ENCODE measurements around the gene RAD23A. TPM values are rescaled to one million over a fixed set of nuclear protein-coding genes. Genes with fewer than 3 reads are reported as not detected.

The RAD23A gene
- total and polyA plus RNA-seq, 2 of the 4 experiments (the other 2 are of a cell fraction) = 54.3 to 67.8 TPM

DNA sequence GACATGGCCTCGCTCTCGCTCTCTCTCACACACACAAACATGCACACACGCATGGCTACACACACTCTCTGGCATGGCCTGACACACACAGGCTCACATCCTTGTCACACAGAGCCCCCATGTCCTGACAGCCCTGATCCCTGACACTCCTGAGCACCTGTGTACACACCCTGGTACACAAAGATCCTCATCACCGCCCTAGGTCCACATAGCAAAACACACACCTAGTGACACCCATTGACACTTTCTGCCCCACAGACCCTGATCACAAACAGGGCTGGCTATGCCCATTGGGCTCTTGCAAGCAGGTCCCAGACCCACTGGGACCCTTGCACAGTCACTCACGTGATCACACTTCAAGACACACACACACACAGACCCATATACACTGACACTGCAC lies 45.6 kb downstream of the RAD23A start:
- Histone ChIP-seq H2BK15ac (ENCODE audit: low read depth, low read length) (no peak overlapping the region; the same call in 2 of the 3 replicates), H2BK20ac (ENCODE audit: low read depth, low read length) (no peak overlapping the region), H2AK9ac (replicated peaks; ENCODE audit: low read depth, low read length, poor library complexity) (peak overlapping the region; percentile 70), H3K9ac (ENCODE audit: low read depth, low read length) (no peak overlapping the region), H3K9me3 (ENCODE audit: control insufficient read depth, insufficient read depth, low read length) (no peaks in the 10 kb centered on the region), H3K14ac (replicated peaks; ENCODE audit: low read depth, low read length) (no peak overlapping the region), H3K27ac (ENCODE audit: insufficient read depth, low read length) (no peak overlapping the region), H3K18ac (ENCODE audit: low read depth, low read length) (no peak overlapping the region), H3K4ac (ENCODE audit: low read depth, low read length) (no peak overlapping the region), H4K91ac (ENCODE audit: insufficient read depth, low read depth, low read length) (no peak overlapping the region), H4K8ac (ENCODE audit: low read depth in 2 of 2, low read length in 2 of 2) (no peak overlapping the region), H3K9me1 (ENCODE audit: insufficient read depth, low read length) (peaks cover 8% of the 10 kb centered on the region; the same call in 1 of the 2 replicates), H3K23ac (ENCODE audit: low read depth, low read length) (no peak overlapping the region; the same call in 1 of the 2 replicates), H3K36me3 (ENCODE audit: control insufficient read depth, insufficient read depth, low read length) (no peaks in the 10 kb centered on the region), H2AFZ (replicated peaks; ENCODE audit: low read length, poor library complexity) (peak overlapping the region; percentile 63), H4K20me1 (ENCODE audit: insufficient read depth, low read length) (no peaks in the 10 kb centered on the region), H2AK5ac (ENCODE audit: low read depth, low read length) (peak overlapping the region; percentile 86), H3K4me1 (ENCODE audit: control insufficient read depth, insufficient read depth, low read length) (peaks cover 3% of the 10 kb centered on the region; the same call in 1 of the 2 replicates), H2BK5ac (ENCODE audit: low read depth, low read length, poor library complexity, severe bottlenecking) (no peak overlapping the region), H3K4me3 (ENCODE audit: insufficient read depth, low read depth, low read length) (no peak overlapping the region), H2BK120ac (ENCODE audit: low read depth, low read length) (no peak overlapping the region), H3K56ac (ENCODE audit: extremely low read depth, insufficient read depth, low read length) (no peak overlapping the region), H3K27me3 (ENCODE audit: control insufficient read depth, insufficient read depth, low read length) (no peaks in the 10 kb centered on the region), H3K79me1 (ENCODE audit: low read depth in 1 of 2, low read length in 2 of 2) (peaks cover 0 to 10% of the 10 kb centered on the region in 2 experiments; a peak in 1 of 4 replicates), H4K5ac (ENCODE audit: low read depth, low read length) (no peak overlapping the region), H3K4me2 (ENCODE audit: low read depth, low read length) (no peak overlapping the region)
- DNase-seq (no peak), ATAC-seq (ENCODE audit: low read depth) (no peak)
- CTCF ChIA-PET = no interaction called here
- POLR2A ChIA-PET (ENCODE audit: unreplicated experiment) = no interaction called here
- TF ChIP-seq RCOR1 (IDR thresholded peaks at IDR 0.05; ENCODE audit: insufficient replicate concordance, low read length) = no peak
- TF ChIP-seq RFX5 (IDR thresholded peaks at IDR 0.05; ENCODE audit: low read depth, low read length) = no peak
- dilution Hi-C loops (cut with HindIII; ENCODE audit: low sequenced_read_pairs, unreplicated experiment) = no loop called here
- WGBS, 2 experiments (ENCODE audit: extremely low coverage in 2 of 2, insufficient read length in 1 of 2) = 92% methylated on average over 4 of the region's 5 CpGs; no CpG with 5 or more reads in 1 of the 2 experiments
- intact Hi-C loops (cut with micrococcal nuclease) = no loop called here
- BruUV-seq (replicated peaks) = no TSS peak
- in situ Hi-C loops (cut with MboI; ENCODE audit: low sequenced_read_pairs) = loop anchor here (25.0 kb wide), 1 partner anchor 746 kb away; a partner anchor contains a TSS

Measured in IMR-90 (cell line).